GM12865 (cell line): ENCODE data around the gene SPECC1.

Source experiments
- DNase-seq: peaks from one replicate; pipeline ENCODE4 v3.0.0; 2010; ENCODE audit warnings: low read depth
- H3K4me3 ChIP-seq: 2 replicates; pipeline ENCODE4 v1.5.1; 2011; ENCODE audit warnings: mild to moderate bottlenecking, low read depth, low read length, control low read depth
- CTCF ChIP-seq: IDR thresholded peaks from 2 replicates; pipeline ENCODE4 v1.5.1; 2011; ENCODE audit warnings: low read length, control low read depth, low read depth, inconsistent platforms; ENCODE audit not compliant: insufficient read depth; ENCODE audit errors: missing control alignments

Gene SPECC1

GRCh38 chr17:20307326-20307910 lies 298.3 kb downstream of the SPECC1 start:
- no peak for DNase-seq
- no peak for TF ChIP-seq CTCF
- no peak overlapping the region for H3K4me3 ChIP-seq

- DNase-seq: no peak
- TF ChIP-seq CTCF: no peak
- no peak overlapping the region for H3K4me3 ChIP-seq
These were observed 301.3 kb downstream of the SPECC1 start for GRCh38 chr17:20310481-20310880.

GRCh38 chr17:20313306-20313705 lies 304.1 kb downstream of the SPECC1 start:
- TF ChIP-seq CTCF: no peak
- DNase-seq: no peak

GRCh38 chr17:20313891-20314290 lies 304.7 kb downstream of the SPECC1 start:
- H3K4me3 ChIP-seq: no peak overlapping the region
- TF ChIP-seq CTCF: no peak
- no peak for DNase-seq

More at GRCh38 chr17:20313306-20313705, 304.1 kb downstream of the SPECC1 start:
- no peak overlapping the region for H3K4me3 ChIP-seq

GRCh38 chr17:20314834-20315233 lies 305.7 kb downstream of the SPECC1 start:
- DNase-seq: no peak
- TF ChIP-seq CTCF: no peak
- H3K4me3 ChIP-seq: no peak overlapping the region

GRCh38 chr17:20315311-20315710 lies 306.2 kb downstream of the SPECC1 start:
- DNase-seq: no peak
- no peak for TF ChIP-seq CTCF
- H3K4me3 ChIP-seq: no peak overlapping the region

GRCh38 chr17:20315821-20316220 lies 306.7 kb downstream of the SPECC1 start:
- no peak for TF ChIP-seq CTCF
- H3K4me3 ChIP-seq: no peak overlapping the region
- no peak for DNase-seq
